ENCODE data around the gene KCNIP3.

KCNIP3 gene

DNA sequence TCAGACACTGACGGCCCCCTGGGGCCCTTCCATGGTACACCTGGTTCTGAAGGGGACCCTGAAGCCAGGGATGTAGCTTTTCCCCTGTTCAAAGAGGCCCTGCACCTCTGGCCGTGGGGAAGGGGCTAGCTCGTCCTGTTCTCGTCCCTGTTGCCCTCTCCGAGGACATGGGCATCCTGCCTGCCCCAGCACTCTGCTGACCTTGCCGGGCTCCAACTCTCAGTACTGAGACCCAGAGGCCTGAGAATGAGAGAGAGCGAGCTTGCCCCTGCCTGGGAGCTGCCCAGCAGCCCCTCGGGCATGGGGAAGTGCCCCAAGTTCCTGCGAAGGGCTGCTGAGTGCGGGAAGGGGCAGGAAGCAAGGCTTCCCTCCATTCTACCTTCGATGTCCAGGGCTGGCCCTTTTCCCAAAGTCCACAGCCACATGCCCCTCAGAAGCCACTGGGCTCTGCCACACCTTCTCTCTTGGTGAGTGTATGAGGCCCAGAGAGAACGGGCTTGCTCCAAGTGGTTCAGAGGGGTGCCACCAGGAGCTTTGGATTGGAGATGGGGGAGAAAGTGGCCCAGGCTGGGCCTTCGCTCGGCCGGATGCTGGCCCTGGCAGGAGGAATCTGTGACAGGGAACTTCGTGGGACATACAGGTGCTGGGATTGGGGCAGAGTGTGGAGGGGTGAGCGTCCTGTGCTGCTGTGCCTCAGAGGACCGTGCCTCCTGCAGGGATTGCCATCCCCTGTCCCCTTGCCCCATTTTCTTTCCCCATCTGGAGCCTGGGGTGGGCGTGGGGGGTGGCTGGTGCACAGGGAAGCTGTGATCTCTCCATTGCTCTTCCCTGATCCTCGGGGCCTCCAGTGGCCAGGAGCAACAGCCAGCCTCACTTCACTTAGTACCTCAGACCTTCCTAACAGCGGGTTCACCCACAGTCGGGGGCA lies 50.8 kb downstream of the KCNIP3 start:
- TF ChIP-seq CTCF (IDR thresholded peaks at IDR 0.05; ENCODE audit: insufficient read depth, low read length) (no peak), POLR2AphosphoS5 (IDR thresholded peaks at IDR 0.05; ENCODE audit: low read depth) (no peak), SPI1 (IDR thresholded peaks at IDR 0.05; ENCODE audit: borderline replicate concordance, low read depth) (no peak), GABPA (IDR thresholded peaks at IDR 0.05; ENCODE audit: low read depth) (no peak), REST (IDR thresholded peaks at IDR 0.05; ENCODE audit: insufficient replicate concordance, low read depth) (no peak)
- no peak for DNase-seq (ENCODE audit: low read depth in 1 of 2, low spot score in 1 of 2)
- Histone ChIP-seq H3K27me3 (ENCODE audit: insufficient read depth, poor library complexity, severe bottlenecking) (peaks cover 30% of the 10 kb centered on the region), H3K27ac (replicated peaks) (no peak overlapping the region), H3K4me3 (replicated peaks; ENCODE audit: insufficient read depth, low read length) (no peak overlapping the region)

- peaks cover 28% of the 10 kb centered on the region for H3K27me3 ChIP-seq (ENCODE audit: insufficient read depth, poor library complexity, severe bottlenecking)
- no peak overlapping the region for H3K4me3 ChIP-seq (replicated peaks; ENCODE audit: insufficient read depth, low read length)
- no peak for TF ChIP-seq REST (IDR thresholded peaks at IDR 0.05; ENCODE audit: insufficient replicate concordance, low read depth)
- no peak for TF ChIP-seq POLR2AphosphoS5 (IDR thresholded peaks at IDR 0.05; ENCODE audit: low read depth)
- TF ChIP-seq CTCF (IDR thresholded peaks at IDR 0.05; ENCODE audit: insufficient read depth, low read length) = no peak
- TF ChIP-seq SPI1 (IDR thresholded peaks at IDR 0.05; ENCODE audit: borderline replicate concordance, low read depth) = no peak
- no peak for TF ChIP-seq GABPA (IDR thresholded peaks at IDR 0.05; ENCODE audit: low read depth)
- no peak overlapping the region for H3K27ac ChIP-seq (replicated peaks)
- DNase-seq (ENCODE audit: low read depth in 1 of 2, low spot score in 1 of 2) = no peak
Measured at GRCh38 chr2:95348609-95349567, 51.7 kb downstream of the KCNIP3 start.

GRCh38 chr2:95349568-95350322 lies 52.6 kb downstream of the KCNIP3 start:
- DNase-seq (ENCODE audit: low read depth in 1 of 2, low spot score in 1 of 2) = no peak
- no peak overlapping the region for H3K4me3 ChIP-seq (replicated peaks; ENCODE audit: insufficient read depth, low read length)
- peaks cover 21% of the 10 kb centered on the region for H3K27me3 ChIP-seq (ENCODE audit: insufficient read depth, poor library complexity, severe bottlenecking)
- TF ChIP-seq REST (IDR thresholded peaks at IDR 0.05; ENCODE audit: insufficient replicate concordance, low read depth) (no peak), SPI1 (IDR thresholded peaks at IDR 0.05; ENCODE audit: borderline replicate concordance, low read depth) (no peak), POLR2AphosphoS5 (IDR thresholded peaks at IDR 0.05; ENCODE audit: low read depth) (no peak), GABPA (IDR thresholded peaks at IDR 0.05; ENCODE audit: low read depth) (no peak), CTCF (IDR thresholded peaks at IDR 0.05; ENCODE audit: insufficient read depth, low read length) (no peak)
- no peak overlapping the region for H3K27ac ChIP-seq (replicated peaks)
